Neural crest cell (in vitro differentiated cells): ENCODE data around the gene IKZF4. TPM values are rescaled to one million over a fixed set of nuclear protein-coding genes. Genes with fewer than 3 reads are reported as not detected.
"Not testable (repeated sequence)": the region's sequence is repeated elsewhere in the genome, so short reads cannot be mapped to it uniquely, and the experiment has no call there.

ENCODE experiments used
- DNase-seq: peaks from one replicate; pipeline ENCODE4 v3.0.0; 2021; ENCODE audit warnings: low read depth, mixed read lengths, low spot score
- H3K27ac Mint-ChIP-seq: one replicate; pipeline ENCODE4 v1.8.0; 2021; ENCODE audit warnings: mild to moderate bottlenecking, mixed read lengths; ENCODE audit not compliant: unreplicated experiment
- H3K27me3 Mint-ChIP-seq: 2 replicates; pipeline ENCODE4 v1.8.0; 2021; ENCODE audit warnings: low read depth, mild to moderate bottlenecking, mixed read lengths
- H3K36me3 Mint-ChIP-seq: 2 replicates; pipeline ENCODE4 v1.8.0; 2021; ENCODE audit warnings: low read depth, mild to moderate bottlenecking, mixed read lengths
- H3K4me1 Mint-ChIP-seq: 2 replicates; pipeline ENCODE4 v1.8.0; 2021; ENCODE audit warnings: mixed read lengths
- H3K4me3 Mint-ChIP-seq: one replicate; pipeline ENCODE4 v1.8.0; 2021; ENCODE audit warnings: mild to moderate bottlenecking, mixed read lengths
- H3K9me3 Mint-ChIP-seq: 2 replicates; pipeline ENCODE4 v1.8.0; 2021; ENCODE audit warnings: mixed read lengths
- CTCF ChIP-seq: fragments of 200-600 bp; sonication (generic); conservative IDR thresholded peaks from 2 replicates; pipeline ENCODE4 v1.5.0; 2021; ENCODE audit warnings: antibody characterized with exemption, mild to moderate bottlenecking
- total RNA-seq: library from RNA; stranded (reverse); gene quantifications from 2 replicates; pipeline ENCODE4 v1.2.1, GENCODE V29; 2021

IKZF4 gene
- total RNA-seq, 1 donor from 2014 or later: 42.3 TPM

- TF ChIP-seq CTCF: no peak
- Mint-ChIP-seq H3K4me3 (no peak overlapping the region), H3K36me3 (no peaks in the 10 kb centered on the region), H3K4me1 (no peaks in the 10 kb centered on the region), H3K9me3 (no peaks in the 10 kb centered on the region), H3K27ac (no peak overlapping the region), H3K27me3 (no peaks in the 10 kb centered on the region)
- DNase-seq: no peak
These were observed 41.1 kb downstream of the IKZF4 start for GRCh38 chr12:56061982-56062381.

DNA sequence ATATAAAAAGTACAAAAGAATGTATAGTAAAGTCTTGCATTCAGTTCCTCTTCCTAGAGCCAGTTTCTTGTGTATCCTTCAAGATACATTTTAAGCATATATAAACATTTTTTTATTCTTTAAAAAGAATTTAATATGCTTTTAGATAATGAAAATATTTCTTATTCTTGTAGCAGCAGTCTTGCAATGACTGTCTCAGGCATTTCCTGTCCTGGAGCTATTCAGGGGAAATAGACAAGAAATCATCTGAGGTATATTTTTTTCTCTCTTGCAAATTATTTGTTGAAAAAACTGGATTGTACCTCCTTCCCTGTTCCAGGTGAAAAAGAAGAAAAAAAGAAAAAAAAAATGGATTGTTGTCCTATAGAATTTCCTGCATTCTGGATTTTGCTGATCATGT lies 42.2 kb downstream of the IKZF4 start:
- H3K4me1 Mint-ChIP-seq: no peaks in the 10 kb centered on the region
- H3K36me3 Mint-ChIP-seq: no peaks in the 10 kb centered on the region
- no peak for DNase-seq
- no peaks in the 10 kb centered on the region for H3K9me3 Mint-ChIP-seq
- no peak overlapping the region for H3K4me3 Mint-ChIP-seq
- H3K27ac Mint-ChIP-seq: no peak overlapping the region
- H3K27me3 Mint-ChIP-seq: no peaks in the 10 kb centered on the region
- no peak for TF ChIP-seq CTCF

GRCh38 chr12:56071648-56072047 lies 50.8 kb downstream of the IKZF4 start:
- H3K27ac Mint-ChIP-seq: no peak overlapping the region
- no peak for DNase-seq
- H3K9me3 Mint-ChIP-seq: no peaks in the 10 kb centered on the region
- no peak for TF ChIP-seq CTCF
- no peaks in the 10 kb centered on the region for H3K36me3 Mint-ChIP-seq
- H3K4me1 Mint-ChIP-seq: no peaks in the 10 kb centered on the region
- H3K4me3 Mint-ChIP-seq: no peak overlapping the region
- H3K27me3 Mint-ChIP-seq: no peaks in the 10 kb centered on the region

- Mint-ChIP-seq H3K27ac (no peak overlapping the region), H3K27me3 (peaks cover 7% of the 10 kb centered on the region), H3K4me1 (peaks cover 6% of the 10 kb centered on the region), H3K36me3 (no peaks in the 10 kb centered on the region), H3K9me3 (no peaks in the 10 kb centered on the region), H3K4me3 (no peak overlapping the region)
- no peak for DNase-seq
- TF ChIP-seq CTCF: no peak
These were observed 53.6 kb downstream of the IKZF4 start for GRCh38 chr12:56074396-56074795.

GRCh38 chr12:56077966-56078365 lies 57.1 kb downstream of the IKZF4 start:
- DNase-seq, H3K36me3 Mint-ChIP-seq, H3K27ac Mint-ChIP-seq, H3K9me3 Mint-ChIP-seq: not testable (repeated sequence)
- H3K4me3 Mint-ChIP-seq: peak overlapping the region; percentile 96
- peaks cover 25% of the 10 kb centered on the region for H3K4me1 Mint-ChIP-seq
- peaks cover 36% of the 10 kb centered on the region for H3K27me3 Mint-ChIP-seq

GRCh38 chr12:56078427-56078826 lies 57.6 kb downstream of the IKZF4 start:
- H3K4me1 Mint-ChIP-seq: peaks cover 29% of the 10 kb centered on the region
- no peaks in the 10 kb centered on the region for H3K36me3 Mint-ChIP-seq
- H3K4me3 Mint-ChIP-seq: peak overlapping the region; percentile 96
- H3K27me3 Mint-ChIP-seq: peaks cover 36% of the 10 kb centered on the region
- no peak for DNase-seq
- no peaks in the 10 kb centered on the region for H3K9me3 Mint-ChIP-seq
- no peak overlapping the region for H3K27ac Mint-ChIP-seq
- no peak for TF ChIP-seq CTCF
